PC-3 (cell line): ENCODE measurements around the gene KRTAP20-1. TPM values are rescaled to one million over a fixed set of nuclear protein-coding genes. Genes with fewer than 3 reads are reported as not detected.
A peak's percentile ranks its signal among the peaks of the same experiment; 100 is the strongest.

Experiments
- ATAC-seq: fragments of 200-7000 bp; cut with Tn5 transposase; 2 replicates; pipeline ENCODE4 v1.9.1; 2020; ENCODE audit warnings: mild to moderate bottlenecking, moderate library complexity
- BruUV-seq: library from RNA; stranded (reverse); fragments of 400-500 nt; replicated peaks from 2 replicates; lab custom pipeline; 2021; lab: Mats Ljungman, UMichigan
- CTCF ChIA-PET: fragments of 300-600 bp; sonication (Branson Sonifier 250); formaldehyde crosslinking; loops from one replicate; lab custom pipeline; 2022; ENCODE audit warnings: antibody characterized with exemption; lab: Charles Lee
- POLR2A ChIA-PET: fragments of 300-600 bp; sonication (Branson Sonifier 250); formaldehyde crosslinking; loops from one replicate; lab custom pipeline; 2022; ENCODE audit warnings: antibody characterized with exemption; ENCODE audit not compliant: unreplicated experiment; lab: Charles Lee
- DNase-seq: peaks from one replicate; pipeline ENCODE4 v3.0.0-alpha.2; 2015
- H2AFZ ChIP-seq: fragments of 300-600 bp; sonication (generic); 2 replicates; pipeline ENCODE4 v1.6.0; 2016; ENCODE audit warnings: antibody characterized with exemption, low read length
- H3F3A ChIP-seq: fragments of 300-600 bp; sonication (generic); one replicate; pipeline ENCODE4 v1.6.0; 2017; ENCODE audit warnings: antibody characterized with exemption, low read length, control low read depth, mild to moderate bottlenecking; ENCODE audit not compliant: unreplicated experiment
- H3K27ac ChIP-seq: fragments of 300-600 bp; sonication (generic); 2 replicates; pipeline ENCODE4 v1.5.1; 2016; ENCODE audit warnings: mild to moderate bottlenecking, low read length
- H3K27me3 ChIP-seq: fragments of 300-600 bp; sonication (generic); 2 replicates; pipeline ENCODE4 v1.6.1; 2016; ENCODE audit warnings: low read length, mixed read lengths
- H3K36me3 ChIP-seq: fragments of 300-600 bp; sonication (generic); 2 replicates; pipeline ENCODE4 v1.6.1; 2016; ENCODE audit warnings: low read depth, mixed run types, low read length, mixed read lengths
- H3K4me1 ChIP-seq: fragments of 300-600 bp; sonication (generic); 2 replicates; pipeline ENCODE4 v1.5.1; 2016; ENCODE audit warnings: low read length; ENCODE audit not compliant: insufficient read depth
- H3K4me2 ChIP-seq: fragments of 300-600 bp; sonication (generic); 2 replicates; pipeline ENCODE4 v1.6.0; 2016; ENCODE audit warnings: low read length
- H3K4me3 ChIP-seq: fragments of 300-600 bp; sonication (generic); 2 replicates; pipeline ENCODE4 v1.5.1; 2016; ENCODE audit warnings: mild to moderate bottlenecking, low read length, mixed read lengths
- H3K79me2 ChIP-seq: fragments of 300-600 bp; sonication (generic); 2 replicates; pipeline ENCODE4 v1.6.1; 2017; ENCODE audit warnings: low read length, mixed read lengths
- H3K9ac ChIP-seq: fragments of 300-600 bp; sonication (generic); 2 replicates; pipeline ENCODE4 v1.6.0; 2016; ENCODE audit warnings: mild to moderate bottlenecking, low read length
- H3K9me2 ChIP-seq: fragments of 300-600 bp; sonication (generic); replicated peaks from 2 replicates; pipeline ENCODE4 v1.6.1; 2016; ENCODE audit warnings: mixed run types, low read length, mixed read lengths
- H3K9me3 ChIP-seq: fragments of 300-600 bp; sonication (generic); 2 replicates; pipeline ENCODE4 v1.6.1; 2016; ENCODE audit warnings: low read length, mixed read lengths
- H4K20me1 ChIP-seq: fragments of 300-600 bp; sonication (generic); 2 replicates; pipeline ENCODE4 v1.6.1; 2016; ENCODE audit warnings: low read length, mixed read lengths
- EZH2 ChIP-seq: fragments of 300-600 bp; sonication (generic); IDR thresholded peaks from one replicate; pipeline ENCODE4 v1.6.1; 2017; ENCODE audit warnings: antibody characterized with exemption, mild to moderate bottlenecking, low read length; ENCODE audit not compliant: unreplicated experiment
- EZH2phosphoT487 ChIP-seq: fragments of 300-600 bp; sonication (generic); IDR thresholded peaks from 2 replicates; pipeline ENCODE4 v1.6.1; 2018; ENCODE audit warnings: mild to moderate bottlenecking, antibody characterized with exemption, low read length, borderline replicate concordance
- intact Hi-C: fragments of 100-400 bp; cut with micrococcal nuclease; formaldehyde crosslinking; loops from 2 replicates; pipeline ENCODE4 v1.9.0; 2023
- total RNA-seq: library from RNA; depleted of rRNA; stranded (reverse); fragments of >200 nt; gene quantifications from 2 replicates; pipeline ENCODE4 v1.2.3, GENCODE V29; 2014
- TF ChIP-seq, protein P1 (sequence below): fragments of 300-600 bp; sonication (generic); conservative IDR thresholded peaks from 2 replicates; pipeline ENCODE4 v1.5.1; 2017; ENCODE audit warnings: antibody characterized with exemption, low read depth, mild to moderate bottlenecking, low read length

KRTAP20-1 gene
- total RNA-seq, 1 experiment from 2014 or later = not detected

DNA sequence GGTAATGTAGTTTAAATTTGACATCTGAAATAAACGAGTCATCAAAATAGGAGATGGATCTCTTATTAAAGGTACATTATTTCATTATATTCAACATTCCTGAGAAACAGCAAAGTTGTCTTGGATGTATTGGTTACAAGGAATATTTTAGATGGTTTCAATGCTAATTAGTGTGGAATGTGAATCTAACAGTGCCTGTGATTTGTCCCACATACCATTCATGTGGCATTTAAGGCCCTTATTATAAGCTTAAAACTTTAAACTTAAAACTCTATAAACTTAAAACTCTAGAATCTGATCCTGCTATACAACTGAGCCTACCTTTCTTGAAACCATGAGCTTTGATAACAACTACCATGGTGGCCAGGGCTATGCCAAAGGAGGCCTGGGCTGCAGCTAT, 15.4 kb upstream of the KRTAP20-1 start, which contains the start of gene KRTAP22-1:
KRTAP22-1 (plus strand) TSS at position 301 of the 400 bp plus-strand sequence.
- H3F3A ChIP-seq = no peaks in the 10 kb centered on the region
- no peak within 1 kb of the TSS for H3K9ac ChIP-seq
- H3K9me3 ChIP-seq = no peaks in the 10 kb centered on the region
- no peak within 1 kb of the TSS for H3K4me3 ChIP-seq
- DNase-seq (no peak), ATAC-seq (no peak)
- no peak within 1 kb of the TSS for H3K27ac ChIP-seq
- no peaks in the 10 kb centered on the region for H3K4me1 ChIP-seq
- CTCF ChIA-PET = no interaction called here
- TF ChIP-seq, protein P1, sequence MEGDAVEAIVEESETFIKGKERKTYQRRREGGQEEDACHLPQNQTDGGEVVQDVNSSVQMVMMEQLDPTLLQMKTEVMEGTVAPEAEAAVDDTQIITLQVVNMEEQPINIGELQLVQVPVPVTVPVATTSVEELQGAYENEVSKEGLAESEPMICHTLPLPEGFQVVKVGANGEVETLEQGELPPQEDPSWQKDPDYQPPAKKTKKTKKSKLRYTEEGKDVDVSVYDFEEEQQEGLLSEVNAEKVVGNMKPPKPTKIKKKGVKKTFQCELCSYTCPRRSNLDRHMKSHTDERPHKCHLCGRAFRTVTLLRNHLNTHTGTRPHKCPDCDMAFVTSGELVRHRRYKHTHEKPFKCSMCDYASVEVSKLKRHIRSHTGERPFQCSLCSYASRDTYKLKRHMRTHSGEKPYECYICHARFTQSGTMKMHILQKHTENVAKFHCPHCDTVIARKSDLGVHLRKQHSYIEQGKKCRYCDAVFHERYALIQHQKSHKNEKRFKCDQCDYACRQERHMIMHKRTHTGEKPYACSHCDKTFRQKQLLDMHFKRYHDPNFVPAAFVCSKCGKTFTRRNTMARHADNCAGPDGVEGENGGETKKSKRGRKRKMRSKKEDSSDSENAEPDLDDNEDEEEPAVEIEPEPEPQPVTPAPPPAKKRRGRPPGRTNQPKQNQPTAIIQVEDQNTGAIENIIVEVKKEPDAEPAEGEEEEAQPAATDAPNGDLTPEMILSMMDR = no peak
- TF ChIP-seq EZH2 = no peak
- intact Hi-C loops = no loop called here
- H2AFZ ChIP-seq = no peak within 1 kb of the TSS
- H3K36me3 ChIP-seq = no peaks in the 10 kb centered on the region
- no peaks in the 10 kb centered on the region for H3K79me2 ChIP-seq
- BruUV-seq = no TSS peak
- no peaks in the 10 kb centered on the region for H4K20me1 ChIP-seq
- POLR2A ChIA-PET = no interaction called here
- no peaks in the 10 kb centered on the region for H3K27me3 ChIP-seq
- H3K4me2 ChIP-seq = no peak within 1 kb of the TSS
- no peaks in the 10 kb centered on the region for H3K9me2 ChIP-seq

DNA sequence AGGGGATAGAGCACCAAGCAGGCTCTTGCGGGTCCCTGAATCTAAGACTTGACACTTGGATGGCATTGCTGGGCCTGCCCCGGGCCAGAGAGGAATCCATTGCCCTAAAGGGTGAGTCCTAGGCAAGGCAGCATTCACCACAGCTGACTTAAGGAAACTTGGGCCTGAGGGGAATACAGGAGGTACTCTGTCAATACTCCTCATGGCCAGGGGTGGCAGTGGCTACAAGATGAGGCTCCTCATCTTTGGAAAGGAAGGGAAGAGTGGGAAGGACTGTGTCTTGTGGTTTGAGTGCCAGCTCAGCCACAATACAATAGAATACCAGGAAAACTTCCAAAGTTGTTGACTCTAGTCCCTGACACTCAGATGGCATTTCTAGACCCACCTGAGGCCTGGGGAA, 10.3 kb upstream of the KRTAP20-1 start:
- no peaks in the 10 kb centered on the region for H3K9me3 ChIP-seq
- no TSS peak for BruUV-seq
- no peak overlapping the region for H3K4me3 ChIP-seq
- DNase-seq (peak; percentile 53), ATAC-seq (peak; percentile 31; the same call in 1 of the 2 replicates)
- TF ChIP-seq EZH2phosphoT487 (no peak), EZH2 (no peak)
- TF ChIP-seq, protein P1 = peak; percentile 42; the same call in 1 of the 2 replicates
- no peaks in the 10 kb centered on the region for H3K36me3 ChIP-seq
- H3K27me3 ChIP-seq = no peaks in the 10 kb centered on the region
- no peaks in the 10 kb centered on the region for H3F3A ChIP-seq
- no peaks in the 10 kb centered on the region for H3K4me1 ChIP-seq
- H2AFZ ChIP-seq = no peak overlapping the region
- H3K4me2 ChIP-seq = no peak overlapping the region
- H4K20me1 ChIP-seq = no peaks in the 10 kb centered on the region
- ChIA-PET CTCF (no interaction called here), POLR2A (no interaction called here)
- no peaks in the 10 kb centered on the region for H3K9me2 ChIP-seq
- no peak overlapping the region for H3K27ac ChIP-seq
- H3K79me2 ChIP-seq = no peaks in the 10 kb centered on the region
- intact Hi-C loops = no loop called here
- no peak overlapping the region for H3K9ac ChIP-seq

DNA sequence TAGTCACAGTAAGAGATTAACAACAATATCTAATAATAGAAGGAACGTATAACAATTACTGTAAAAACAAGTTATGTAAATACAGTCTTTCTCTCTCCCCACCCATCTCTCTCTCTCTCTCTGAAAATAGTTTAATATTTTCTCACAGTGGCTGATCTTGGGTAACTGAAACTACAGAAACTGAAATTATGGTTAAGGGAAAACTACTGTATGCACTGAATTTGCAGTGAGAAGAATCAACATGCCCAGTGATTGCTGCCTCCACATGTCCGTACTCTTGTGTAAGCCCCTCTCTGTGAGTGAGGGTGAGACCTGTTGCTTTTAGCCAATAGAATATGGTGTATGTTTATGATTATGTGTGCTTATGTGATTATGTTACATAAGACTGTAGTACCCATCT, 4.1 kb upstream of the KRTAP20-1 start:
- H3K4me2 ChIP-seq = no peak overlapping the region
- no peaks in the 10 kb centered on the region for H3K79me2 ChIP-seq
- no peaks in the 10 kb centered on the region for H3F3A ChIP-seq
- no peaks in the 10 kb centered on the region for H3K9me3 ChIP-seq
- POLR2A ChIA-PET = no interaction called here
- intact Hi-C loops = no loop called here
- TF ChIP-seq EZH2phosphoT487 (no peak), EZH2 (no peak)
- no peaks in the 10 kb centered on the region for H4K20me1 ChIP-seq
- no peak overlapping the region for H3K4me3 ChIP-seq
- H3K9me2 ChIP-seq = no peaks in the 10 kb centered on the region; the same call in 1 of the 2 replicates
- H3K27ac ChIP-seq = no peak overlapping the region
- CTCF ChIA-PET = no interaction called here
- peaks cover 6% of the 10 kb centered on the region; the same call in 1 of the 2 replicates for H3K4me1 ChIP-seq
- ATAC-seq (no peak), DNase-seq (no peak)
- no TSS peak for BruUV-seq
- H3K27me3 ChIP-seq = no peaks in the 10 kb centered on the region
- H3K9ac ChIP-seq = no peak overlapping the region
- no peaks in the 10 kb centered on the region for H3K36me3 ChIP-seq
- no peak overlapping the region for H2AFZ ChIP-seq
